Liver (tissue), 9 donors: ENCODE data around the gene SLC25A6. TPM values are rescaled to one million over a fixed set of nuclear protein-coding genes. Genes with fewer than 3 reads are reported as not detected.

Experiments
- DNase-seq: peaks from one replicate; pipeline ENCODE4 v3.0.0-alpha.2; 2017; ENCODE audit warnings: low spot score
- H3K27ac ChIP-seq, 2 donors: one replicate each; pipeline ENCODE4 v1.7.0; 2013; ENCODE audit warnings: inconsistent platforms in 2 of 2, low read length in 2 of 2, control low read depth in 1 of 2, low read depth in 1 of 2, mild to moderate bottlenecking in 1 of 2
- H3K27me3 ChIP-seq, 4 donors: one replicate each; pipeline versions ENCODE4 v1.6.1 to v1.7.0; 2013; ENCODE audit warnings: low read length in 3 of 4, inconsistent platforms in 1 of 4, mild to moderate bottlenecking in 1 of 4, moderate library complexity in 1 of 4; ENCODE audit not compliant: control insufficient read depth in 4 of 4, insufficient read depth in 4 of 4
- H3K36me3 ChIP-seq, 4 donors: one replicate each; pipeline versions ENCODE4 v1.6.1 to v1.7.0; 2013; ENCODE audit warnings: low read length in 3 of 4, mild to moderate bottlenecking in 3 of 4, low read depth in 1 of 4, moderate library complexity in 1 of 4; ENCODE audit not compliant: control insufficient read depth in 4 of 4, insufficient read depth in 3 of 4
- H3K4me1 ChIP-seq, 4 donors: one replicate each; pipeline versions ENCODE4 v1.6.1 to v1.7.0; 2013; ENCODE audit warnings: low read length in 3 of 4, mild to moderate bottlenecking in 3 of 4, moderate library complexity in 1 of 4; ENCODE audit not compliant: control insufficient read depth in 4 of 4, insufficient read depth in 4 of 4
- H3K4me3 ChIP-seq, 3 donors: one replicate each; pipeline versions ENCODE4 v1.6.1 to v1.7.0; 2013; ENCODE audit warnings: low read length in 3 of 3, control low read depth in 1 of 3, low read depth in 1 of 3, mild to moderate bottlenecking in 1 of 3
- H3K9ac ChIP-seq, 2 donors: one replicate each; pipeline ENCODE4 v1.7.0; 2013; ENCODE audit warnings: low read length in 2 of 2, mild to moderate bottlenecking in 2 of 2, moderate library complexity in 2 of 2, control low read depth in 1 of 2, low read depth in 1 of 2
- H3K9me3 ChIP-seq, 4 donors: one replicate each; pipeline versions ENCODE4 v1.6.1 to v1.7.0; 2013; ENCODE audit warnings: low read length in 3 of 4; ENCODE audit not compliant: control insufficient read depth in 4 of 4
- ATF3 ChIP-seq: IDR thresholded peaks from 2 replicates; pipeline ENCODE4 v1.6.1; 2016; ENCODE audit warnings: antibody characterized with exemption
- CTCF ChIP-seq: fragments of 150-350 bp; IDR thresholded peaks from 2 replicates; pipeline ENCODE4 v1.5.1; 2017; ENCODE audit warnings: improper control_type of control experiment, low read depth, low read length; ENCODE audit not compliant: missing input control
- EGR1 ChIP-seq, 2 donors: IDR thresholded peaks; 2 replicates each; pipeline ENCODE4 v1.6.1; 2016 to 2018; ENCODE audit warnings: antibody characterized with exemption in 2 of 2, low read depth in 2 of 2
- FOXA1 ChIP-seq: IDR thresholded peaks from 2 replicates; pipeline ENCODE4 v1.6.1; 2016; ENCODE audit warnings: antibody characterized with exemption
- FOXA2 ChIP-seq: IDR thresholded peaks from 2 replicates; pipeline ENCODE4 v1.6.1; 2016; ENCODE audit warnings: antibody characterized with exemption
- GABPA ChIP-seq, 2 donors: IDR thresholded peaks in 1 of 2; conservative IDR thresholded peaks in 1 of 2; 2 replicates each; pipeline ENCODE4 v1.6.1; 2016; ENCODE audit warnings: antibody characterized with exemption in 2 of 2, mild to moderate bottlenecking in 1 of 2, moderate library complexity in 1 of 2
- HNF4A ChIP-seq, 2 donors: conservative IDR thresholded peaks; 2 replicates each; pipeline ENCODE4 v1.6.1; 2016; ENCODE audit warnings: antibody characterized with exemption in 2 of 2, mild to moderate bottlenecking in 2 of 2
- HNF4G ChIP-seq: IDR thresholded peaks from 2 replicates; pipeline ENCODE4 v1.6.1; 2016; ENCODE audit warnings: antibody characterized with exemption
- JUND ChIP-seq, 2 donors: IDR thresholded peaks; 2 replicates each; pipeline ENCODE4 v1.6.1; 2016; ENCODE audit warnings: antibody characterized with exemption in 2 of 2
- MAX ChIP-seq: IDR thresholded peaks from 2 replicates; pipeline ENCODE4 v1.6.1; 2016; ENCODE audit warnings: antibody characterized with exemption
- NR2F2 ChIP-seq: IDR thresholded peaks from 2 replicates; pipeline ENCODE4 v1.6.1; 2016; ENCODE audit warnings: antibody characterized with exemption
- RAD21 ChIP-seq, 2 donors: IDR thresholded peaks; 2 replicates each; pipeline ENCODE4 v1.6.1; 2016; ENCODE audit warnings: antibody characterized with exemption in 2 of 2, mild to moderate bottlenecking in 2 of 2
- REST ChIP-seq: IDR thresholded peaks from 2 replicates; pipeline ENCODE4 v1.6.1; 2016; ENCODE audit warnings: antibody characterized with exemption, mild to moderate bottlenecking
- RXRA ChIP-seq, 2 donors: IDR thresholded peaks; 2 replicates each; pipeline ENCODE4 v1.6.1; 2017 to 2018; ENCODE audit warnings: antibody characterized with exemption in 2 of 2, mild to moderate bottlenecking in 1 of 2
- SP1 ChIP-seq: IDR thresholded peaks from 2 replicates; pipeline ENCODE4 v1.6.1; 2018; ENCODE audit warnings: antibody characterized with exemption, mild to moderate bottlenecking
- ZBTB33 ChIP-seq: IDR thresholded peaks from 2 replicates; pipeline ENCODE4 v1.6.1; 2016; ENCODE audit warnings: antibody characterized with exemption
- WGBS: extraction: QIAGEN DNeasy Blood & Tissue Kit; methylation state at CpG from one replicate; pipeline ENCODE4 v1.1.7; 2013; 5-methylcytosine and 5-hydroxymethylcytosine counted together
- polyA plus RNA-seq, 2 donors: library from polyadenylated mRNA; stranded (reverse) in 1 of 2; unstranded in 1 of 2; fragments of 200-250 nt in 1 of 2; fragments of >200 nt in 1 of 2; fragmentation: Nextera tagmentation in 1 of 2; extraction: Ambion mirVana in 1 of 2; gene quantifications; one replicate each; pipeline versions ENCODE4 v1.2.1 to v1.2.3, GENCODE V29; 2013 to 2015
- total RNA-seq, 2 donors: library from RNA; depleted of rRNA; stranded (reverse); fragments of >200 nt; gene quantifications; one replicate each; pipeline ENCODE4 v1.2.3, GENCODE V29; 2014
- donor health status: healthy.
- donor health status: healthy.
- donor health status: healthy.
- donor health status: healthy.
- donor health status: healthy.

Gene SLC25A6
- total and polyA plus RNA-seq, 4 donors, result 44.8 to 110 (median 64.0) TPM

- H3K9me3 ChIP-seq, result no peaks in the 10 kb centered on the region
- H3K4me3 ChIP-seq, result no peak overlapping the region
- H3K27ac ChIP-seq, result no peak overlapping the region
- H3K36me3 ChIP-seq, result peaks cover 4 to 26% (median 9%) of the 10 kb centered on the region in 4 donors
- peak; percentile 25 for DNase-seq
- H3K4me1 ChIP-seq, result peaks cover 0 to 6% (median 0%) of the 10 kb centered on the region in 4 donors
- no peaks in the 10 kb centered on the region for H3K27me3 ChIP-seq
- no peak overlapping the region for H3K9ac ChIP-seq
- 95% methylated on average over 20 of the region's 20 CpGs for WGBS
- TF ChIP-seq MAX (no peak), RXRA (IDR thresholded peaks at IDR 0.05) (no peak), RAD21 (IDR thresholded peaks at IDR 0.05) (no peak), ZBTB33 (no peak), EGR1 (IDR thresholded peaks at IDR 0.05; ENCODE audit: low read depth in 2 of 2) (no peak), FOXA2 (no peak), CTCF (no peak), GABPA (IDR thresholded peaks at IDR 0.05 in 1 of 2, conservative IDR thresholded peaks at IDR 0.05 in 1 of 2) (no peak), FOXA1 (no peak), HNF4G (no peak), SP1 (no peak), NR2F2 (no peak), ATF3 (no peak), JUND (IDR thresholded peaks at IDR 0.05) (no peak), HNF4A (conservative IDR thresholded peaks at IDR 0.05) (no peak), REST (no peak)
Measured at GRCh38 chrX:1435241-1435895, 43.5 kb upstream of the SLC25A6 start.
